Stimulated activated naive CD4-positive, alpha-beta T cell treated with Interleukin-2 at 50 U/mL for 16 hours (primary cell): ENCODE results near the gene CAMKMT.

ENCODE experiments used
- DNase-seq: peaks from one replicate; lab custom pipeline; 2025; lab: John Stamatoyannopoulos, UW

Gene CAMKMT

DNA sequence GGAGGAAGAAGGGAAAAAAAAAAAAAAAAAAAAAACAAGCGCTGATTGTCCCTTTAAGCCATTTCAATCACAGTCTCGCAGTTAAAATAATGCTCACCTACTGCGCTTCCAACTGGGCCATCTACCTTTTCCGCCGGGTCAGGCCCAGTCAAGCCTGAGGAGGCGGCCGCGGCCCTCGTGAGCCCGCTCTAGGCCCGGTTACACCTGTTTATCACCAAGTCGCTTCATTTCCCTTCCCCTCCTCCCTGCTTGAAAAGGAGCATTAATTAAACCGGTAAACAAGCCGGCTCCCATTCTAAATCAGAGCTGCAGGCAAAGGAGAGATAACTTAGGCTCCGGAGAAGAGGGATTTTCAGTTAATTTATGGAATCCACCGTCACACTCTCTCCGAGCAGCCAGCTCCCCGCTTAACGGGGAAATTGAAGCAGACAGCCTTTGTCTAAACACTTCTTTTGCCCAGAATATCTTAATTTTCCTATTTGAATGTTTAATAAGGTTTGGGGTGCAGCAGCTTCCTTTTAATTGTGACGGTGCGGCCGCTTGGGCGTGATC, 439.6 kb downstream of the CAMKMT start:
- DNase-seq: no peak

DNA sequence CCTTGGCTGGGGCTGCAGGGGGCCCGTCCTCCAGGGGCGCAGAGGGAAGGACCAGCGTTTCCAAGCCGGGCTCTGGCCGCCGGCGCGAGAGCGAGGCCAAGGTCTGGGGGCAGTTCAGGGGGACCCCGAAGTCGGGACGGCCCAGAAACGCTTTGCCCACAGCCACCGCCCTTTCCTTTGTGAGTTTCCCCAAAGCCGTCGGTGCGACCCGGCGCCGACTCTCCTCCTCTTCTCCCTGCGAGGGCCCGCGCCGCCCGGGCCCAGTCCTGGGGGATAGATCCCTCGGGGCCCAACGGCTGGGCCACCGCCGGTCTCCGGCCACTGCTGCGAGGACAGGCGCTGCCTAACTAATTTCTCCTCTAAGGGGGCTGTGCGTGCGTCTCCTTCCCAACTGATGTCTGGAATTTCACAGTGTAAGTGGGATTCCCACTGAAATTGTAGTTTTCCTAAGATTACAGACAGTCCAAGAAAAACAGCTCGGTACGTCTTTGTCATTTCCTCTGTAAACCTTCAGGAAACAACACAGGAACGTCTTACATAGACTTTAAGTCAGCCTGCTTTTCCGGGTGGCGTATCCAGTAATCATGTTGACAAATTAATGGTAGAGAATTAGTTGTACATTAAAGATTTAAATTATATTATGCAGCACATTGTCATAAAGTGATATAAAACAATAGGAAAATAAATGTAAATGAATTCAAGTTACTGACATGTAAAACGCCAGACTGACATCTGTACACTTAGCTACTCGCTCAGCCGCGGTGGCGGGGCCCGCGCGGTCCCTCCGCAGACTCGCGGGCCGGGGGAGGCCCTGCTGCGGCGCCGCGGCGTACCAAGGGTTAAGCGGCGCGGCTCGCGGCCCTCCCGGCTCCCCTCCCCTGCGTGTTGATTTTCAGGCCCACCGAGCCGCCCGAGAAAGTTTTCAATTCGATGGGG, 440.4 kb downstream of the CAMKMT start:
- DNase-seq: no peak

DNA sequence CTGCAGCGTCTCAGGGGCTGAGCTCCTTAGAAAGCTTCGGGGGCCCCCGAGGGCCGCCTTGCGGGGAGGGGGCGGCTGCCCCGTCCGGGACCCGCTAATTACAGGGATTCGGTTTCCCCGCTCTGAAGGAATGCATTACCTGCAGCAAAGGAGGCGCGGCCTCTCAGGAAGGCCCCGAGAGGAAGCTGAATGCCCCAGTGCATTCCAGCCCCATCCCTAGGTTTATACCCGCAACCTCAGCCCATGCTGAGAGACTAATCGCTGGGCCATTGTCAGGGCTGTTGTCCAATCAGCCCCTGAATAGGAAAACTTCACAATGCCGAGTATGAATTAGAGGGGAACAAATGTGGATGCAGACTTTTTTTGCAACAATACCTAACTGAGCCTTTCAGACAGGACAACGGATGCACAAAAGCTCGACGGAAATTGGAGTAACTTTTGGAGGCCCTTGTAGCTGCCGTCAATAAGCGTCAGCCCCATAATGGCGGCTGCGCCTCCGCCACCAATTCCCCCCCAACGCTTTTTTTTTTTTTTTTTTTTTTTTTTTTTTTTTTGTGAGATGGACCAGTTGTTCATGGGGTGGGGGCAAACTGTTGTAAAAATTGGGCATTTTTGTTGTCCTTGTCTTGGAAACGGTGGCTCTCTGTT, 441.2 kb downstream of the CAMKMT start:
- no peak for DNase-seq

DNA sequence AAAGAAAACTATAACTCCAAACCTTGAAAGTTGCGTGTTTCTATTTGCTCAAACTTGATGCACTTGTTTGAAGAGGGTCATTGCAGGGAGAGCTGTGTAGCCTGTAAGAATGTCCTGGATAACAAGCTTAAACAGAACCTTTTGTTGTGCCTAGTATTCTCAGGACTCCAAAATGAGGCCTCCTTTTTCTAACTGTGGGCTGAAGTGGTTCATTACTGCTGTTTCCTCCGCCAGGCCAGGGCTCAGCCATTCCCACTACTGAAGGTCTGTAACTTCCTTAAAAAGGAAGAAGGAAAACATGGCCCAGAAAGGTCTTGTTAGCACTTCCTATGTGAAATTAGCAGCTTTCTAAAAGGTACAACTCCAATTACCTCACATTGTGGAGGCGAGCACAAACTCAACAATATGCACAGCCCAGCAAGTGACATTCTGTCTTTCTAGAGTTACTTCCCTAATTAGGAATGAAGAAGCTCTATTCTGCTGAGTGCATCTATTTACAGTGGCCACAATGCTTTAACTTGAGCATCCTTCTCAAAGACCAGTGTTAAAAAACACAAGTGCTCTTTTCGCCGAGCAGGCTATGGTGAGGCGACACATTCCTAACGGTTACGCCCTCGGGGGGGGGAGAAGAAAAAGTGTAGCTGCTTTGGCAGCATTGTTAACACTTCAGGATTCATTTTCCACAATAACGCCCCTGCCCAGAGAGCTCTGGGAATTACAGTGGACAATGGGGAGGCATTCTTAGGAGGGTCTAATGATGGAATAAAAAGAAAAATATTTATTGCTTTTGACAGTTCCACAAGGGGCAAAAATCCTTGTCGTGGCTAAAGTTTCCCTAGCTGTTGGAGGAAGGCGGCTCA, 442.9 kb downstream of the CAMKMT start:
- no peak for DNase-seq

DNA sequence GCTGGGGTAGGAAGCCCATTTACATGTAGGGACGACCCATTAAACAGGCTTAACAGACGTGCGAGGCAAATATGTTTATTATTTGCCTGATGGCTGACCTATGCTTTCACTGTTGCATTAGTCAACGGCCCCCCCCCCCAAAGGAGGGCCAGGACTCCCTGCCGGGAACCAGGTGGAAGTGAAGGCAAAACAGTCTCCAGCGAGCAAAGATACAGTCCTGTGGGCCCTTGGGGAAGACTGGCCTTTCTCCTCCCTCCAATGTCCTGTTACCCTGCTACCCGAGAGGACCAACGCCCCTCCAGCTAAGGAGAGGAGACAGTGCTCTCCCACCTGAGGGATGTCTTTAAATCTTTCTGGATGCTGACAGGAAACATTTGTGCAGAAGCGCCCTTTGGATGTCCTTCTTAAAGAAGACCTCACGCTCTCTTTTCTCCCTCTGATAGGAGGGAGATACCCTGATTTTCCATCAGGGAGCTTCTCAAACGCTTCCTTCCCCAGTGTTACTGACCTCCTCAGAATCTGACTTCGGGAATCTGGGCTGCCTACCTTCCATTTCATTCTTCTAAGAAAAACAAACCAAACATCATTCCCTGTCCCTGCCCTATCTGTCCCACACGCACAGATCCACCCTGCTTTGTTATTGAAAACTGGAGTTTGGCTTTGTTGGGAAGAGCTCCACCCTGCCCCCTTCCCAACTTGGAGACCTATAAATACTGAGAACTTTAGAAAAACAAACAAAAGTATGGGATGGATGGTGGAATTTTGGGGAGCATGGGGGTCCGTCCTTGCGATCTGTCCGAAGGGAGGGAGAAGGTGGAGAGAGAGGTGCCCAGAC, 443.9 kb downstream of the CAMKMT start:
- no peak for DNase-seq

DNA sequence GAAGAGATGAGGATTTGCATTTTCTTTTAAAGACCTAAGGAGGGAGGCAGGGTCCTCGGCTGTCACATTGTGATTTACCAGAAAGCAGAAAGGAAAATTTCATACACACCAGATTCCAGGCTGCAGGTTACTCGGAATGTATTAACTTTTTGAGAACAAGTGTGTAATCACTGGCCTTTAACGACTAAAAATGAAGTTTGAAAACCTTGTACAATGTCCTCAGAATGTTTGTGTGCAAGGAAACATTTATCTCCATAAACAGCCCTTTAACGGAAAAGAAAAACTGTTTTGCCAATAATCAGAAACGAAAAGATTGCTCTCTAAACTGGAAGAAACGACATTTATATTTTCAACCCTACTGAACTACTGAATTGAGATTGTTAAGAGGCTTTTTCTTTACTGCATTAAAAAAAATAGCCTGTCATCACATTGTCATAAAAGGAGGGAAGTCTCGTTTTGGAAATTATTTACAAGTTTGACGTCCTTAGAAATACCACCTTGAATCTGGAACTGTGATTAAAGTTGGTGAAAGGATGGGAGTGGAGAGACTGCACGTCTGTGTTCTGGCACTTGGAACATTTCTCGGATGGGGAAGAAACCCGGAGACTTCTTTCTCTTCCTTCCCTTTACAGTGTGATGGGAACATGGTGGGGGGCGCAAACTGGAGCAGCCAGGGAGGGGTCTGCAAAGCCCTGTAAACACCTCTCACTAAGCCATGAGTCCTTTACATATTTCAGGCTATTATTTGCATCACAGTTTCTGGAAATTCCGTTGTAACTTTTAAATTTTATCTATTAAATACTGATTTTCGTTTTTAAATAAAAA, 445.7 kb downstream of the CAMKMT start:
- no peak for DNase-seq

DNA sequence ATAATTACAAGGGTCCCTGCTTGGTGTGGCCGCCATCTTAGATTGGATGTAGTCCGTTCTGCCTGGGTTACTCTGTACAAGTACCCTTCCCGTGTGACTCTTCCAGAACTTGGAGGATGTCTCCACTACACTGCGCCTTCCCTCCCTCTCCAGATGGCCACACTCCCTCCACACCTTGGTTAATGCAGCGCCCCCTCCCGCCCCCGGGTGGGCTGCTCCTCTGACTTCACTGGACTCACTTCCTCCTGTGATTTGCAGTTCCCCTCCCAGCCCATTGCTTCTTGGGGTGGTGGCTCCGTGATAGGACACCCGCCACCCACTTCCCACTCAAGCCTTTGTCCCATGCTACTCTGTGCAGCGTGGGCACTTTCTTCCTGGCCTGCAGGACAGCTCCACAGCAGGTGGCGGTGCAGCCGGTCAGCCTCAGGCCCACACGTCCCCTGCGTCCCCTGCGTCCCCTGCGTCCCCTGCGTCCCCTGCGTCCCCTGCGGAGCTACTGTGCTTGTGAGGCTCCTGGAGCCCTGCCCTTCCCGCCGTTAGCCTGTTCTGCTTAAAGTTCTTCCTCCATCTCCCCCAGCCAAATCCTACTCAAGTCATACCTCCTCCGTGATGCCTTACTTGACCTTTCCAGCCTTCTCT, 449.3 kb downstream of the CAMKMT start:
- DNase-seq: no peak

DNA sequence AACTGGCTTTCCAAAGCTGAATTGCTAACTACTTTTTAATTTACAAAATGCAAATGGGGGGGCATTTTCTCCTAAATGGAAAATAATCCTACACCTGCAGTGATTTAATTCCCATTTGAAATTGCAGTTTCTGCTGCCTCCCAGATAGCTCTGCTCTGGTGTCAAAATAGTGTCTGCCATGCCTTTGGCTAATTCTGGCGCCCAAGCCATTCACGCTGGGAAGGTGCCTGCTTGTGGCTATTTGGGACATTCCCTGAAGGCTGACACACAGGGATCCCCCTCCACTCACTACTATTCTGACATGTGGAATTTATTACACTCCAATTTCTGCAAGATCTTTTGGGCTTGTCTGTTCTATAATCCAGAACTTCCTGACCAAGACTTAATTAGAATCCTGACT, 451.4 kb downstream of the CAMKMT start:
- DNase-seq: no peak

DNA sequence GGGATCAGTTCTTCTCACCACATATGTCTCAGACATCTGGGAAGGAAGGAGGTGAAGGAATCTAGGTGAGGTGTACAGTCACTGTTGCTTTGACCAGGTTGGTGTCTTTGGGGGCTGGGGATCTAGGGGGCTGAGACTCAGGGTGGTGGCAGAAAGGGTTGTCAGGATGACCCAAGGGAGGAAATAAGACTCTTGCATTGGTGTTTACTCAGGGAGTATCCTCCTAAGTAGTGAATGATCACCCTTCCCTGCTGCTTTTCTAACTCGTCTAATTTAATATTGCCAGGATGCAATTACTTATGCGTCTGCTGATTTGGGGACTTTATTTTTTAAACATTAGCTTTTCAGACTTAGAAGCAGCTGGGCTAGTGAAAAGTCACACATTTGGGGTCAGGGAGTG, 451.9 kb downstream of the CAMKMT start:
- no peak for DNase-seq

DNA sequence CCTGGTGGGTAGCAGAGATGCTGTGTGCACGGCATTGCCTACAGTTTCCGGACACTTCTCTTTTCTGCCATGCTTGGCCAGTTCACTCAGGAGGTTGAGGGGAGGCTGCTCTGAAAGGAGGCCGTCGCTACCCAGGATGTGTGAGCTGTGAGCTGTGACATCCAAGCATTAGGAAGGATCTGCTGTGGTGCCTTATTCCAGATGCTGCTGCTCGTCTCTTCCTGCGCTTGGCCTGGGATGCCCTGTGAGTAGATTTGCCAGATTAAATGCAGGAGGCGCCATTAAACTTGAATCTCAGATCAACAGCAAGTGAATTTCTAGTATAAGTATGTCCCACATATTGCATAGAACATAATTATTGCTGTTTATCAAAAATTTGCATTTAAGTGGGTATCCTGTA, 455.5 kb downstream of the CAMKMT start:
- no peak for DNase-seq

DNA sequence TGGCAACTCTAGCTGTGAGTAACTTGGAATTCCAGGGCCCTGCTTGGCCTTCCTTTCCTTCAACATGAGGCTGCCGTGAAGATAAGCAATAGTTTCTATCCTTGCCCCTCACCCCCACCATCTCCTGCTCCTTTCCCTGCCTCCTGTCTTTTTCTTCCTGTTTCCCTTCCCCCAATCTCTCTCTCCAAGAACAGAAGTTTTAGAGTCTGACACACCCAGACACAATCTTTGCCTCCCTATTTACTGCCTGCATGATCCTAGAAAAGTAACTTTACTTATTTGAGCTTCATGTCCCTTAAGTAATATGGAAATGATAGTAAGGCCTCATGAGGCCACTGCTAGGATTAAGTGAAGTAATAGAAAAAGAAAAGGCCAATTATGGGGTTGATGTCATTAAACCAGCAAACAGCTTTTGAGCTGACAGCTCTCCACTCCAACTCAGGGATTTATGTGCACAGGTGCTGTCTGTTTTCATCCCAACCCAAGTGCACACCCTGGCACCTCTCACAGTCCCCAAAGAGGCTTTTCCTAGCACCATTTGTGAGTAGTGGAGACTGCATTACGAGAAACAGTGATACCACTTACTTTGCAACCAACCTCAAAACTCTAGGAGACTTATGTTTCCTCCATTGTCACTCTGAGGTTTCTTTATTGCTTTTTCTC, 456.1 kb downstream of the CAMKMT start:
- DNase-seq: no peak

DNA sequence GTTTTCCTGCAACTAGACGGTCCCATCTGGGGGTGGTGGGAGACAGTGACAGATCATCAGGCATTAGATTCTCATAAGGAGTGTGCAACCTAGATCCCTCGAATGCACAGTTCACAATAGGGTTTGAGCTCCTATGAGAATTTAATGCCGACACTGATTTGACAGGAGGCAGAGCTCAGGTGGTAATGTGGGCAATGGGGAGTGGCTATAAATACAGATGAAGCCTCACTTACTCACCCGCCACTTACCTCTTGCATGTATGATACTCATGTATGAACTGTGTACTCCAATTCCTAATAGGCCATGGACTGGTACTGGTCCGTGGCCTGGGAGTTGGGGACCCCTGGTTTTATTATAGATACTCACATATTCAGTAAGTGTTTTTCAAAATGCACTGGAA, 457.3 kb downstream of the CAMKMT start:
- no peak for DNase-seq

DNA sequence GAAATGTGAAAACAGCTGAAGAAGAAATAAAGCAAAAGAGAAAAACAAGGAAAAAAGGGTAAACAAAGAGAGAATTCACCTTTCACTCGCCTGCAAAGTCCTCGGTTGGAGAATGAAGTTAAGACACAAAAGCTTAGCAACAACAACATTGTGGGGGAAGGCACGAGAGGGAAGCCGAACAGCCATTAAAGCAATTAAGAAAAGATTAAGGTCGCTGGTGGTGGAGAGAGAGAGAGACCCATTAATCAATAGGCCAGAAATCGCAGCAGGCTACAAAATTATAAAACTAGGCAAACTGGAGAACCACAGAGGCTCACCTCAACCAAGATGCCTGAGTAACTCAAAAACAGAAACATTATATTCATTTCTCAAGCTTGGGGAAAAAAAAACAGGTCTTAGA, 459.8 kb downstream of the CAMKMT start:
- DNase-seq: no peak

DNA sequence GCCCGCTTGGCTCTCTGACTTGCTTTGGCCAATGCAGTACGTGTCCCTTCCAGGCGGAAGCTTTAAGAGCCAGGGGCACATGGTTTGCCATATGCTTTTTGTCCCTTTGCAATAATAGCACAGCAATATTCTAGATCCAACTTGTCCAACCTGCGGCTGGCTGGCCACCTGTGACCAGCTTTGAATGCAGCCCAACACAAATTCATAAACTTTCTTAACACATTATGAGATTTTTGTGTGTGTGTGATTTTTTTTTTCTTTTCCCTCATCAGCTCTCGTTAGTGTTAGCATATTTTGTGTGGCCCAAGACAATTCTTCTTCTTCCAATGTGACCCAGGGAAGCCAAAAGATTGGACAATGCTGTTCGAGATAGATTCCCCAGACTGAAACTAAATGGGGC, 460.4 kb downstream of the CAMKMT start:
- no peak for DNase-seq
